A549 (cell line): Measurements from ENCODE around the gene SRRT. TPM values are rescaled to one million over a fixed set of nuclear protein-coding genes. Genes with fewer than 3 reads are reported as not detected.

Experiments used
- ATAC-seq, 2 experiments: fragments of 200-7000 bp in 1 of 2; fragments of >200 bp in 1 of 2; cut with Nextera tagmentation in 1 of 2; cut with Tn5 transposase in 1 of 2; 3 replicates each; pipeline versions ENCODE4 v1.8.0 to v1.9.1; 2018 to 2020; ENCODE audit warnings: mild to moderate bottlenecking in 1 of 2, moderate library complexity in 1 of 2
- CTCF ChIA-PET: fragments of 300-600 bp; sonication (Branson Sonifier 250); formaldehyde crosslinking; extraction: SDS; loops from one replicate; lab custom pipeline; 2021; ENCODE audit warnings: antibody characterized with exemption, inconsistent platforms; lab: Yijun Ruan, JAX
- POLR2A ChIA-PET: fragments of 350-600 bp; formaldehyde crosslinking; extraction: SDS; loops from one replicate; lab custom pipeline; 2021; ENCODE audit warnings: antibody characterized with exemption, inconsistent platforms; lab: Yijun Ruan, JAX
- DNase-seq, 2 experiments: peaks; one replicate each; pipeline versions ENCODE4 v3.0.0 to v3.0.0-alpha.2; 2011 to 2016; ENCODE audit warnings: low read depth in 1 of 2, low spot score in 1 of 2
- FAIRE-seq: peaks from 2 replicates; lab custom pipeline; 2011; peaks lifted over from hg19 to GRCh38; lab: Jason Lieb, UNC
- H3K27ac ChIP-seq, 2 experiments: fragments of >200 bp; sonication (Bioruptor Twin); formaldehyde crosslinking; 3 replicates each; pipeline ENCODE4 v1.5.1; 2016 to 2017
- H3K4me1 ChIP-seq: fragments of >200 bp; sonication (Bioruptor Twin); formaldehyde crosslinking; 3 replicates; pipeline ENCODE4 v1.6.1; 2016
- H3K4me2 ChIP-seq: fragments of >200 bp; sonication (Bioruptor Twin); formaldehyde crosslinking; 3 replicates; pipeline ENCODE4 v1.6.1; 2016
- H3K4me3 ChIP-seq: fragments of >200 bp; sonication (Bioruptor Twin); formaldehyde crosslinking; 3 replicates; pipeline ENCODE4 v1.5.1; 2016
- H3K9me3 ChIP-seq: fragments of >200 bp; sonication (Bioruptor Twin); formaldehyde crosslinking; 3 replicates; pipeline ENCODE4 v1.6.1; 2016
- CBX2 ChIP-seq: fragments of 200-600 bp; sonication (generic); IDR thresholded peaks from 2 replicates; pipeline ENCODE4 v1.6.1; 2016; ENCODE audit warnings: low read depth, mild to moderate bottlenecking, borderline replicate concordance
- CBX8 ChIP-seq: fragments of 200-600 bp; sonication (generic); IDR thresholded peaks from 2 replicates; pipeline ENCODE4 v1.6.1; 2016
- CEBPB ChIP-seq, 2 experiments: fragments of >200 bp in 1 of 2; sonication (Bioruptor Twin) in 1 of 2; formaldehyde crosslinking in 1 of 2; IDR thresholded peaks; 2 replicates each; pipeline ENCODE4 v1.6.1; 2012 to 2016
- CHD2 ChIP-seq: fragments of 150-350 bp; IDR thresholded peaks from 2 replicates; pipeline ENCODE4 v1.6.1; 2014; ENCODE audit warnings: low read length; ENCODE audit not compliant: partially characterized antibody
- CHD4 ChIP-seq: fragments of 200-600 bp; sonication (generic); IDR thresholded peaks from 2 replicates; pipeline ENCODE4 v1.6.1; 2016; ENCODE audit warnings: antibody characterized with exemption, mild to moderate bottlenecking, borderline replicate concordance
- EHF ChIP-seq: fragments of 250-450 bp; sonication (Bioruptor Pico); IDR thresholded peaks from 2 replicates; pipeline ENCODE4 v1.5.0; 2020; ENCODE audit warnings: mild to moderate bottlenecking
- EHMT2 ChIP-seq: fragments of 200-600 bp; sonication (generic); IDR thresholded peaks from 2 replicates; pipeline ENCODE4 v1.6.1; 2016; ENCODE audit warnings: antibody characterized with exemption, low read depth, mild to moderate bottlenecking, moderate library complexity
- FOSB ChIP-seq: fragments of 250-450 bp; sonication (Bioruptor Pico); IDR thresholded peaks from 2 replicates; pipeline ENCODE4 v1.5.0; 2020; ENCODE audit warnings: mild to moderate bottlenecking, moderate library complexity
- FOSL2 ChIP-seq, 2 experiments: fragments of 450-650 bp in 1 of 2; fragments of >200 bp in 1 of 2; sonication (Bioruptor Twin) in 1 of 2; formaldehyde crosslinking; IDR thresholded peaks; 2 replicates each; pipeline versions ENCODE4 v1.5.0 to v1.6.1; 2016 to 2020; ENCODE audit warnings: mild to moderate bottlenecking in 1 of 2, moderate library complexity in 1 of 2
- GATA3 ChIP-seq: IDR thresholded peaks from 2 replicates; pipeline ENCODE4 v1.6.1; 2012; ENCODE audit warnings: borderline replicate concordance
- JUN ChIP-seq, 2 experiments: fragments of >200 bp; sonication (Bioruptor Twin); formaldehyde crosslinking; IDR thresholded peaks; 2 replicates in 1 of 2; 3 replicates in 1 of 2; pipeline ENCODE4 v1.6.1; 2016 to 2017
- KDM1A ChIP-seq: fragments of 200-600 bp; sonication (generic); IDR thresholded peaks from 2 replicates; pipeline ENCODE4 v1.6.1; 2016; ENCODE audit warnings: low read depth, mild to moderate bottlenecking
- KDM5A ChIP-seq: fragments of 200-600 bp; sonication (generic); IDR thresholded peaks from 2 replicates; pipeline ENCODE4 v1.6.1; 2016; ENCODE audit warnings: antibody characterized with exemption, mild to moderate bottlenecking
- MAFK ChIP-seq: fragments of 450-650 bp; IDR thresholded peaks from 2 replicates; pipeline ENCODE4 v1.6.1; 2014; ENCODE audit not compliant: partially characterized antibody
- MAZ ChIP-seq: fragments of 150-350 bp; IDR thresholded peaks from 2 replicates; pipeline ENCODE4 v1.6.1; 2014; ENCODE audit warnings: antibody characterized with exemption, low read depth, low read length, borderline replicate concordance
- PHF8 ChIP-seq: fragments of 200-600 bp; sonication (generic); IDR thresholded peaks from 2 replicates; pipeline ENCODE4 v1.6.1; 2016; ENCODE audit warnings: low read depth, mild to moderate bottlenecking, antibody characterized with exemption, moderate library complexity, borderline replicate concordance
- POLR2A ChIP-seq: IDR thresholded peaks from 2 replicates; pipeline ENCODE4 v1.6.1; 2012; ENCODE audit warnings: mild to moderate bottlenecking, low read length
- RAD21 ChIP-seq, 2 experiments: fragments of >200 bp in 1 of 2; sonication (Bioruptor Twin) in 1 of 2; formaldehyde crosslinking in 1 of 2; IDR thresholded peaks in 1 of 2; conservative IDR thresholded peaks in 1 of 2; 2 replicates in 1 of 2; 3 replicates in 1 of 2; pipeline ENCODE4 v1.6.1; 2012 to 2018; ENCODE audit warnings: inconsistent platforms in 1 of 2
- RARB ChIP-seq: fragments of 250-450 bp; sonication (Bioruptor Pico); IDR thresholded peaks from 2 replicates; pipeline ENCODE4 v1.8.0; 2021; ENCODE audit warnings: mild to moderate bottlenecking, moderate library complexity
- RCOR1 ChIP-seq: fragments of 150-350 bp; IDR thresholded peaks from 2 replicates; pipeline ENCODE4 v1.6.1; 2014; ENCODE audit warnings: antibody characterized with exemption, low read length, low read depth
- TFCP2L1 ChIP-seq: fragments of 250-450 bp; sonication (Bioruptor Pico); IDR thresholded peaks from 2 replicates; pipeline ENCODE4 v1.5.0; 2021; ENCODE audit warnings: mild to moderate bottlenecking
- TP53 ChIP-seq: fragments of 250-450 bp; sonication (Bioruptor Pico); IDR thresholded peaks from 2 replicates; pipeline ENCODE4 v1.5.0; 2021; ENCODE audit warnings: mild to moderate bottlenecking, moderate library complexity
- ZC3H11A ChIP-seq: fragments of 450-650 bp; IDR thresholded peaks from 2 replicates; pipeline ENCODE4 v1.6.1; 2014; ENCODE audit warnings: antibody characterized with exemption, mild to moderate bottlenecking
- ZNF302 ChIP-seq: fragments of 250-450 bp; sonication (Bioruptor Pico); IDR thresholded peaks from 2 replicates; pipeline ENCODE4 v1.9.0; 2021; ENCODE audit warnings: inconsistent platforms, mild to moderate bottlenecking, moderate library complexity
- WGBS: methylation state at CpG from one replicate; pipeline ENCODE4 v1.1.6; 2017; ENCODE audit errors: missing lambda C conversion rate; 5-methylcytosine and 5-hydroxymethylcytosine counted together
- polyA plus RNA-seq, 4 experiments: library from polyadenylated mRNA; depleted of rRNA in 3 of 4; stranded (reverse); fragments of >200 nt; fragmentation: RNase III in 1 of 4; extraction: RNeasy Plus Mini Kit Qiagen cat#74134 plus additional on column Dnase treatment in 1 of 4; gene quantifications; 2 replicates in 3 of 4; 3 replicates in 1 of 4; pipeline ENCODE4 v1.2.3, GENCODE V29; 2011 to 2017
- TF ChIP-seq, protein P1 (sequence below): fragments of 200-600 bp; sonication (generic); IDR thresholded peaks from 2 replicates; pipeline ENCODE4 v1.6.1; 2016; ENCODE audit warnings: antibody characterized with exemption, mild to moderate bottlenecking, moderate library complexity

Gene SRRT
- polyA plus RNA-seq, 2 of the 4 experiments (the other 2 are of a cell fraction) = 49.9 to 194 TPM

DNA sequence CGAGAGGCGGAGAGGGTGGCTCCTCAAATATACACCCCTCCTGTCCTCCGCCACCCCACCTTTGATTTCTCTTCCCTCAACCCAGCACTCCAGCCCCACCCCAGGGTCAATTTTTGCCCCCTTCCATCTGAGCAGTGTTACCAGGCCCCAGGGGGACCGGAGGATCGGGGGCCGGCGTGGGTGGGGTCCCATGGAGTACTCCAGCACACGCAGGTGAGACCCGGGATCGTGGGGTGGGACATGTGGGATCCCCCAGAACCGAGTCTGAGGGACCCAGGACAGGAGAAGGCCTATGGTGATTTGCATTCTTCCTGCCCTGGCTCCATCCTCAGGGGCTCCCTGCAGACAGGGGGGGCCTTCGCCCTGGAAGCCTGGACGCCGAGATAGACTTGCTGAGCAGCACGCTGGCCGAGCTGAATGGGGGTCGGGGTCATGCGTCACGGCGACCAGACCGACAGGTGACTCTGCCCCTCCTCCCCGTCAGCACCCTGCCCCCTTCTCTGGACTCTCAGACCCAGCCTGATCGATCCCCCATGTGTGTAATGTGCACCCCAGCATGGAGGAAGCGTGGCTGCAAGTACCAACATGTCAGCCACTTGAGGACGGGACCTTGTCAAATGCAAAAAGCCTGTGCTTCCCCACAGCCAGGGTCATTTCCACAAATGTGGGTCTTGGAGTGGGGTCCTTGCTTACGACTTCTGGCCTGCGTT is 7.0 kb upstream of the SRRT start:
- no peaks in the 10 kb centered on the region for H3K9me3 ChIP-seq
- ChIA-PET POLR2A (no interaction called here), CTCF (interaction anchor here (0.8 to 1.6 kb wide), 2 partner anchors 16 to 370 kb away, joined by 3 to 6 read pairs; partner anchors contain the start of gene SLC12A9)
- WGBS = 65% methylated on average over 20 of the region's 27 CpGs
- no peak for FAIRE-seq
- peak overlapping the region; percentile 95 to 98 for H3K27ac ChIP-seq
- H3K4me2 ChIP-seq = peak overlapping the region; percentile 80
- ATAC-seq = peak in 1 of 2 experiments; percentile 17; a peak in 3 of 6 replicates
- peak overlapping the region; percentile 69 for H3K4me3 ChIP-seq
- no peak for DNase-seq
- TF ChIP-seq TP53 (CRISPR knock-in tag) (no peak), RCOR1 (no peak), ZC3H11A (no peak), CBX2 (no peak), MAFK (no peak), ZNF302 (CRISPR knock-in tag) (no peak), KDM5A (no peak), GATA3 (no peak), FOSL2 (IDR thresholded peaks at IDR 0.05) (no peak), FOSL2 (CRISPR knock-in tag; IDR thresholded peaks at IDR 0.05) (no peak)
- TF ChIP-seq, all 56 proteins: peak for 0
- peaks cover 22% of the 10 kb centered on the region for H3K4me1 ChIP-seq

DNA sequence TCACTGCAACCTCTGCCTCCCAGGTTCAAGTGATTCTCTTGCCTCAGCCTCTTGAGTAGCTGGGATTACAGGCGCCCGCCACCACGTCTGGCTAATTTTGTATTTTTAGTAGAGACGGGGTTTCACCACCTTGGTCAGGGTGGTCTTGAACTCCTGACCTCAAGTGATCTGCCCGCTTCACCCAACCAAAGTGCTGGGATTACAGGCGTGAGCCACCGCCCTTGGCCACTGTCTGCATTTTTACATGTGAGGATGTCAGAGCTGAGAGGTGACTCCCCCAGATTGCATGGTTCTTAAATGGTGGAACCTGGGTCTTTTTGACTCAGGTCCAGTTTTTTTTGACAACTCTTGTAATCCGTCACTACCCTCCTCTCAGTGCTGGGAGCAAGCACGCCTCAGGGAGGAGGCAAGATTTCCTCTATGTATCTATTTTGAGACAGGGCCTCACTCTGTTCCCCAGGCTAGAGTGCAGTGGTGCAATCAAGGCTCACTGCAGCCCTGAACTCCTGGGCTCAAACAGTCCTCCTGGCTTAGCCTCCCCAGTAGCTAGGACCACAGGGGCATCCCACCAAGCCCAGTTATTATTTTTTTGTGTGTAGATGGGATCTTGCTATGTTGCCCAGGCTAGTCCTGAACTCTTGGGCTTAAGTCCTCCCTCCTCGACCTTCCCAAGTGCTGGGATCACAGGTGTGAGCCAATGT is 1.2 kb upstream of the SRRT start:
- no peak for DNase-seq
- Histone ChIP-seq H3K27ac (peak overlapping the region; percentile 95 to 96), H3K9me3 (no peaks in the 10 kb centered on the region), H3K4me2 (peak overlapping the region; percentile 80), H3K4me1 (peaks cover 10% of the 10 kb centered on the region), H3K4me3 (peak overlapping the region; percentile 98)
- no peak for ATAC-seq
- 86% methylated on average over 10 of the region's 10 CpGs for WGBS
- CTCF ChIA-PET = interaction anchor here (0.8 to 2.6 kb wide), 3 partner anchors 21 to 154 kb away, joined by 4 to 13 read pairs (median 4); partner anchors contain the start of gene SLC12A9
- FAIRE-seq = no peak
- no peak for TF ChIP-seq RCOR1
- TF ChIP-seq POLR2A = no peak
- no peak for TF ChIP-seq CHD4
- TF ChIP-seq FOSB = no peak
- TF ChIP-seq RAD21 (conservative IDR thresholded peaks at IDR 0.05 in 1 of 2, IDR thresholded peaks at IDR 0.05 in 1 of 2) = no peak
- no peak for TF ChIP-seq MAZ
- TF ChIP-seq RARB (CRISPR knock-in tag) = no peak
- POLR2A ChIA-PET = no interaction called here

DNA sequence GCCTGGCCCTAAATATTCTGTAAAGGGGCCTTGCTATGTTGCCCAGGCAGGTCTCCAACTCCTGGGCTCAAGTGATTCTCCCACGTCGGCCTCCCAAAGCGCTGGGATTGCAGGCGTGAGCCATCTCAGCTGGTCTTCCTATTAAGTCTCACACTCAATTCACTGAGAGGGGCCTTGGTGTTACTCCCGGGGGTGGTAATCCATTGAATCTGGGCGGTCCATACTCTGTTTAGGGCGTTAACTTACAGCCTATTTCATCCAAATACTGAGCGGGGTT is 665 bp upstream of the SRRT start:
- DNase-seq (no peak), FAIRE-seq (no peak)
- peaks cover 9% of the 10 kb centered on the region for H3K4me1 ChIP-seq
- TF ChIP-seq TFCP2L1 (CRISPR knock-in tag) (no peak), PHF8 (no peak), CBX2 (no peak), KDM5A (0 out of 2 replicates have a peak, but pooled peaks have one; percentile 29)
- TF ChIP-seq, all 56 proteins: peak for 1
- CTCF ChIA-PET = interaction anchor here (1.1 to 2.6 kb wide), 2 partner anchors 22 to 155 kb away, joined by 4 to 13 read pairs; partner anchors contain the start of gene SLC12A9
- Histone ChIP-seq H3K27ac (peak overlapping the region; percentile 95 to 96), H3K4me3 (peak overlapping the region; percentile 98), H3K9me3 (no peaks in the 10 kb centered on the region), H3K4me2 (peak overlapping the region; percentile 80)
- POLR2A ChIA-PET = no interaction called here
- peak; percentile 4 to 13; a peak in 3 of 6 replicates for ATAC-seq
- WGBS = 48% methylated on average over 8 of the region's 8 CpGs

DNA sequence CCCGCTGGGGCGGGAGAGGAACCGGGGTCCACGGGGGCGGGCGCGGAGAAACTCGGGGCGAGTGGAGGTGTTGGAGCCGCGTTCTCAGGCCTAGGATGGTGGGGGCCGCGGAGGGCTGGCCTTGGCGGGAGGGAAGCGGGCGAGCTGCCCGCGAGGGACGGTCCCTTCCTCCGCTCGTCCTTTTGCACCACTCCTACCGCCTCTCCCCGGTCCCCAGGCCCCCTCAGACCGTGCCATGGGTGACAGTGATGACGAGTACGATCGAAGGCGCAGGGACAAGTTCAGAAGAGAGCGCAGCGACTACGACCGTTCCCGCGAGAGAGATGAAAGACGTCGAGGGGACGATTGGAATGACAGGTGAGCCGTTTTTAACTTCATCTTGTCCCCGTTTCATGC is 451 bp downstream of the SRRT start:
- FAIRE-seq = no peak
- ChIA-PET CTCF (interaction anchor here (0.8 to 2.6 kb wide), 9 partner anchors 11 to 269 kb away, joined by 3 to 13 read pairs (median 5); partner anchors contain the start of gene SLC12A9), POLR2A (interaction anchor here (0.5 to 2.3 kb wide), 27 partner anchors 8 to 465 kb away, joined by 3 to 106 read pairs (median 4); partner anchors contain the start of genes EPHB4, MEPCE, POP7 and SERPINE1)
- no peak for DNase-seq
- Histone ChIP-seq H3K27ac (peak overlapping the region; percentile 95 to 96), H3K4me3 (peak overlapping the region; percentile 98), H3K4me1 (peaks cover 9% of the 10 kb centered on the region), H3K4me2 (peak overlapping the region; percentile 90), H3K9me3 (no peaks in the 10 kb centered on the region)
- ATAC-seq = peak; percentile 49 to 57
- under 1% methylated on average over 29 of the region's 39 CpGs for WGBS
- no peak for TF ChIP-seq EHF (CRISPR knock-in tag)
- TF ChIP-seq PHF8 = peak; percentile 20; the same call in 1 of the 2 replicates
- TF ChIP-seq JUN (IDR thresholded peaks at IDR 0.05) = 0 out of 5 replicates have a peak, but pooled peaks of 1 of the 2 experiments have one; percentile 25
- TF ChIP-seq, protein P1, sequence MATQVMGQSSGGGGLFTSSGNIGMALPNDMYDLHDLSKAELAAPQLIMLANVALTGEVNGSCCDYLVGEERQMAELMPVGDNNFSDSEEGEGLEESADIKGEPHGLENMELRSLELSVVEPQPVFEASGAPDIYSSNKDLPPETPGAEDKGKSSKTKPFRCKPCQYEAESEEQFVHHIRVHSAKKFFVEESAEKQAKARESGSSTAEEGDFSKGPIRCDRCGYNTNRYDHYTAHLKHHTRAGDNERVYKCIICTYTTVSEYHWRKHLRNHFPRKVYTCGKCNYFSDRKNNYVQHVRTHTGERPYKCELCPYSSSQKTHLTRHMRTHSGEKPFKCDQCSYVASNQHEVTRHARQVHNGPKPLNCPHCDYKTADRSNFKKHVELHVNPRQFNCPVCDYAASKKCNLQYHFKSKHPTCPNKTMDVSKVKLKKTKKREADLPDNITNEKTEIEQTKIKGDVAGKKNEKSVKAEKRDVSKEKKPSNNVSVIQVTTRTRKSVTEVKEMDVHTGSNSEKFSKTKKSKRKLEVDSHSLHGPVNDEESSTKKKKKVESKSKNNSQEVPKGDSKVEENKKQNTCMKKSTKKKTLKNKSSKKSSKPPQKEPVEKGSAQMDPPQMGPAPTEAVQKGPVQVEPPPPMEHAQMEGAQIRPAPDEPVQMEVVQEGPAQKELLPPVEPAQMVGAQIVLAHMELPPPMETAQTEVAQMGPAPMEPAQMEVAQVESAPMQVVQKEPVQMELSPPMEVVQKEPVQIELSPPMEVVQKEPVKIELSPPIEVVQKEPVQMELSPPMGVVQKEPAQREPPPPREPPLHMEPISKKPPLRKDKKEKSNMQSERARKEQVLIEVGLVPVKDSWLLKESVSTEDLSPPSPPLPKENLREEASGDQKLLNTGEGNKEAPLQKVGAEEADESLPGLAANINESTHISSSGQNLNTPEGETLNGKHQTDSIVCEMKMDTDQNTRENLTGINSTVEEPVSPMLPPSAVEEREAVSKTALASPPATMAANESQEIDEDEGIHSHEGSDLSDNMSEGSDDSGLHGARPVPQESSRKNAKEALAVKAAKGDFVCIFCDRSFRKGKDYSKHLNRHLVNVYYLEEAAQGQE = no peak
- TF ChIP-seq EHMT2 = no peak
- no peak for TF ChIP-seq RCOR1
- peak; percentile 53 for TF ChIP-seq CHD2
- TF ChIP-seq CBX8 = no peak
- no peak for TF ChIP-seq CEBPB (IDR thresholded peaks at IDR 0.05)
- TF ChIP-seq ZNF302 (CRISPR knock-in tag) = no peak
- no peak for TF ChIP-seq KDM1A
